Aorta (tissue), 5 donors: ENCODE measurements around the gene CCDC124. TPM values are rescaled to one million over a fixed set of nuclear protein-coding genes. Genes with fewer than 3 reads are reported as not detected.
"Not testable (repeated sequence)": the region's sequence is repeated elsewhere in the genome, so short reads cannot be mapped to it uniquely, and the experiment has no call there.

Source experiments
- ATAC-seq: fragments of 200-7000 bp; cut with Tn5 transposase; one replicate; pipeline ENCODE4 v1.9.1; 2022; ENCODE audit warnings: moderate library complexity; ENCODE audit not compliant: low FRiP score
- DNase-seq, 2 donors: peaks; one replicate each; pipeline ENCODE4 v3.0.0-alpha.2; 2020
- H3K27ac ChIP-seq, 2 donors: one replicate each; pipeline ENCODE4 v1.5.1; 2013; ENCODE audit warnings: low read length in 2 of 2, mild to moderate bottlenecking in 2 of 2, moderate library complexity in 2 of 2, control low read depth in 1 of 2, inconsistent platforms in 1 of 2, low read depth in 1 of 2
- H3K27me3 ChIP-seq, 2 donors: one replicate each; pipeline ENCODE4 v1.6.1; 2013; ENCODE audit warnings: control low read depth in 1 of 2, low read length in 1 of 2, mild to moderate bottlenecking in 1 of 2, moderate library complexity in 1 of 2; ENCODE audit not compliant: insufficient read depth in 2 of 2, control insufficient read depth in 1 of 2
- H3K36me3 ChIP-seq, 2 donors: one replicate each; pipeline ENCODE4 v1.6.1; 2013; ENCODE audit warnings: control low read depth in 1 of 2, low read length in 1 of 2, mild to moderate bottlenecking in 1 of 2; ENCODE audit not compliant: insufficient read depth in 2 of 2, control insufficient read depth in 1 of 2
- H3K4me1 ChIP-seq, 2 donors: one replicate each; pipeline ENCODE4 v1.6.1; 2013; ENCODE audit warnings: low read length in 2 of 2, control low read depth in 1 of 2, mild to moderate bottlenecking in 1 of 2, moderate library complexity in 1 of 2; ENCODE audit not compliant: insufficient read depth in 2 of 2, control insufficient read depth in 1 of 2
- H3K4me3 ChIP-seq, 2 donors: one replicate each; pipeline ENCODE4 v1.5.1; 2013; ENCODE audit warnings: low read length in 2 of 2, control low read depth in 1 of 2, mild to moderate bottlenecking in 1 of 2
- H3K9me3 ChIP-seq: one replicate; pipeline ENCODE4 v1.6.1; 2013; ENCODE audit warnings: mild to moderate bottlenecking, low read length; ENCODE audit not compliant: control insufficient read depth
- WGBS, 2 donors: extraction: QIAGEN DNeasy Blood & Tissue Kit; methylation state at CpG; one replicate each; pipeline ENCODE4 v1.1.7; 2013; 5-methylcytosine and 5-hydroxymethylcytosine counted together
- intact Hi-C, 2 donors: fragments of 100-400 bp; cut with DNase I; formaldehyde crosslinking; loops; one replicate each; pipeline versions ENCODE4 v1.14.2 to v1.15.0; 2022
- polyA plus RNA-seq, 2 donors: library from polyadenylated mRNA; stranded (reverse); fragments of 200-250 nt; gene quantifications; one replicate each; pipeline ENCODE4 v1.2.3, GENCODE V29; 2013
- total RNA-seq, 2 donors: library from RNA; stranded (reverse); fragmentation: NEBNext Ultra II Directional; extraction: Animal tissue kit (Norgen Biotek cat#: 25700); gene quantifications; one replicate each; pipeline ENCODE4 v1.2.1, GENCODE V29; 2021
- donor health status: healthy with polysubstance abuse.
- donor health status: Bipolar disorder and iron deficiency.
- donor health status: DM: no; HTN: no; CAD: no.
- donor health status: DM: no; HTN: no; CAD: no.
- donor health status: DM: yes; HTN: yes; CAD: no.

Gene CCDC124
- total and polyA plus RNA-seq, 4 donors, result 48.9 to 162 (median 90.7) TPM

DNA sequence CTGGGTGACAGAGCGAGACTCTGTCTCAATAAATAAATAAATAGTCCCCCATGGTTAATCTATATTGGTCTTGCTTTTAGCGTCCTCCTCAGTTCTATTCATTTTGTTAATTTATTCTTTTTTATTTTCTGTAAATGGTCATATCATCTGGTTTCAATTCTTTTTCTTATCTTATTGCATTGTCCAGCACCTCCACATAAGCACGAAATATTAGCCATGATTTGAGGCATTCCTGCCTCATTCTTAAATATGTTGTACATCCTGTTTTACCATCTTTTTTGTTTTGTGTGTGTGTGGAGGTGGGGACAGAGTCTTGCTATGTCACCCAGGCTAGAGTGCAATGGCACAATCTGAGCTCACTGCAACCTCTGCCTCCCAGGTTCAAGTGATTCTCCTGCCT, 24.6 kb upstream of the CCDC124 start:
- WGBS, 2 donors, result 88 to 90% methylated on average over 3 of the region's 3 CpGs
- intact Hi-C loops, result no loop called here
- no peak overlapping the region for H3K4me3 ChIP-seq

DNA sequence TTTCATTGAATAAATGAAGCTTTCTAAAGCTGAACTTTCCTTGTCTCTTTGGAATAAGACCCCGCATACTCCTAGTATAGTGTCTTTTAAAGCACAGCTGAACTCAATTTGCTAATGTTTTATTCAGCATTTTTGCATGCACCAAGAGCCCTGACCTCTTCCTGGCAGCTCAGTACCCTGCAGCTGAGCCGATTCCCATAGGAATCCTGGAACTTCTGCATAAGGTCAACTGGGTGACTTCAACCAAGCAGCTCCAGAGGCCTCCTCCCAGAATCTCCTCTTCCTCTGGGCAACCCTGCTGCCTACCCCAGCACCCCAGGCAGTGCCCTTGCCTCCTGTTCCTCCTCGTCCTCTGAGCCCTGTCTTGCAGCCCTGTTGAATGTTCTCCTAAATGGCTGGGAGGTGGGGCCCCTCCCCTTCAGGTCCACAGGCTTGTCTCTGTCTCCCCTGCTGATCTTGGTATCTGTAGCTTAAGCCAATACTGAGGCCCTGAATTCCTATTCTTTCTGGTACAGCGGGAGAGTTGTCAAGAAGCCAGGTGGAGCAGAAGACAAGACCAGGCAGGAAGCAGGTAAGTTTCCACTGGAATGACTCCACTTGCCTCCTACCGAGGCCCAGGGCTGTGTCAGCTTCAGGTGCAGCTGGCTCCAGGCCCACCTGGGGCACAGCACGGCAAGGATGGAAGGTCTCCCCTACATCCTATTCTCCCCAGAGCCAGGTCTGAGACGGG, 23.6 kb upstream of the CCDC124 start:
- Histone ChIP-seq H3K27me3 (no peaks in the 10 kb centered on the region), H3K4me1 (no peaks in the 10 kb centered on the region), H3K27ac (no peak overlapping the region), H3K9me3 (peaks cover 2% of the 10 kb centered on the region), H3K36me3 (no peaks in the 10 kb centered on the region), H3K4me3 (no peak overlapping the region)
- DNase-seq (no peak), ATAC-seq (no peak)
- 57 to 60% methylated on average over 7 of the region's 7 CpGs for WGBS, 2 donors
- intact Hi-C loops, result no loop called here

More for the DNA sequence above, 24.6 kb upstream of the CCDC124 start:
- no peaks in the 10 kb centered on the region for H3K4me1 ChIP-seq
- no peak overlapping the region for H3K27ac ChIP-seq
- H3K27me3 ChIP-seq, result no peaks in the 10 kb centered on the region
- ATAC-seq, result no peak
- no peak for DNase-seq
- H3K9me3 ChIP-seq, result peaks cover 2% of the 10 kb centered on the region
- no peaks in the 10 kb centered on the region for H3K36me3 ChIP-seq

DNA sequence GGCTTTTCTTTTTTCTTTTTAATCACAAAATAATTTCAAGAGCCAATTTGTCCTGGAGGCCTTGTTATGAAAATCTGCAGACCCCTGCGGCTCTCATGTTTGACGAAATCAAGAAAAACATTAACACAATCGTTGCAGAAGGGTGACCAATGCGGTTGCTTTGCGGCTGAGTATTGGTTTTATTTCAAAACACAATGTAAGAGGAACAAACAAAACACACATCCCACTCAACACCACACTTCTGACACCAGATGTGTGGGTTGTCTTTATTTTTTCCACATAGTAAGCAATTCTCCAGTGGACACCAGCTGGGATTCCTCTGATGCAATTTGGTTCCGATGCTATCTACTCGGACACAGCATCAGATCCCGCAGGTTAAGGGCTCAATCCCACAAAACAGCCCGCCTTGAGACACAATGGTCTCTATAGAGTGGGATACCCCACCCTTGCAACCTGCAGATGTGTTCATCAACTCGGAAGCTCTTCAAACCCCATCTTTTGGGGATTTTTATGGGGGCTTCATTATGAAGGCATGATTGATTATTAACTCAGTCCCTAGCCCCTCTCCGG, 21.9 kb upstream of the CCDC124 start:
- no peak for ATAC-seq
- intact Hi-C loops, result no loop called here

DNA sequence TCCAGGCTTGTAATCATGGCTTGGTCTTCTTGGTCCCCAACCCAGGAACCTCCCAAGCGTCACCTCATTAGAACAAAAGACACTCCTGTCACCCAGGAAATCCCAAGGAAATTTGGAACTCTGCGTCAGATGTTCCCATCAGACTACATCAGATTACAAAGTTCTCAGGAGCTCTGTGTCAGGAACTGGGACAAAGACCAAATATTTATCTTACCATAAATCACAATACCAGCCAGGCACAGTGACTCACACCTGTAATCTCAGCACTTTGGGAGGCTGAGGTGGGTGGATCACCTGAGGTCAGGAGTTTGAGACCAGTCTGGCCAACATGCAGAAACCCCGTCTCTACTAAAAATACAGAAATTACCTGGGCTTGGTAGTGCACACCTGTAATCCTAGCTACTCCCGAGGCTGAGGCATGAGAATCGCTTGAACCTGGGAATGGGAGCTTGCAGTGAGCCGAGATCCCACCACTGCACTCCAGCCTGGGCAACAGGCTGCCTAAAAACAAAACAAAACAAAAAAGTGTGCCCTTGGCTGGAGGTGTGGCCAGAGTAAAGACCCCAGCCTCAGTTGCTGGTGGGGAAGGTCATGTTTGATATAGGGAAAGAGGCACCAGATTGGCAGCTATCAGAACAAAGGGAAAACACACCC, 16.7 kb upstream of the CCDC124 start:
- no peak overlapping the region for H3K27ac ChIP-seq
- DNase-seq, result no peak
- no peak for ATAC-seq
- WGBS, 2 donors, result 71 to 76% methylated on average over 6 of the region's 6 CpGs
- no peaks in the 10 kb centered on the region for H3K27me3 ChIP-seq
- peaks cover 4% of the 10 kb centered on the region for H3K9me3 ChIP-seq
- H3K4me1 ChIP-seq, result no peaks in the 10 kb centered on the region
- intact Hi-C loops, result no loop called here
- no peak overlapping the region for H3K4me3 ChIP-seq
- H3K36me3 ChIP-seq, result no peaks in the 10 kb centered on the region

More for the DNA sequence above, 21.9 kb upstream of the CCDC124 start:
- Histone ChIP-seq H3K9me3 (peaks cover 2% of the 10 kb centered on the region), H3K4me3 (no peak overlapping the region), H3K36me3 (no peaks in the 10 kb centered on the region), H3K4me1 (no peaks in the 10 kb centered on the region), H3K27me3 (no peaks in the 10 kb centered on the region), H3K27ac (no peak overlapping the region)
- 76% methylated on average over 11 of the region's 11 CpGs for WGBS, 2 donors
- no peak for DNase-seq

DNA sequence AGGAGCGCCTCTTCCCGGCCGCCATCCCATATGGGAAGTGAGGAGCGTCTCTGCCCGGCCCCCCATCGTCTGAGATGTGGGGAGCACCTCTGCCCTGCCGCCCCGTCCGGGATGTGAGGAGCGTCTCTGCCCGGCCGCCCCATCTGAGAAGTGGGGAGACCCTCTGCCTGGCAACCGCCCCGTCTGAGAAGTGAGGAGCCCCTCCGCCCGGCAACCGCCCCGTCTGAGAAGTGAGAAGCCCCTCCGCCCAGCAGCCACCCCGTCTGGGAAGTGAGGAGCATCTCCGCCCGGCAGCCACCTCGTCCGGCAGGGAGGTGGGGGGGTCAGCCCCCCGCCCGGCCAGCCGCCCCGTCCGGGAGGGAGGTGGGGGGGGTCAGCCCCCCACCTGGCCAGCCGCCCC, 14.7 kb upstream of the CCDC124 start:
- H3K9me3 ChIP-seq, H3K27ac ChIP-seq, H3K4me1 ChIP-seq, ATAC-seq, H3K27me3 ChIP-seq, H3K36me3 ChIP-seq, H3K4me3 ChIP-seq, intact Hi-C loops, DNase-seq: not testable (repeated sequence)
- WGBS, 2 donors, result 87 to 93% methylated on average over 20 to 29 of the region's 30 CpGs

DNA sequence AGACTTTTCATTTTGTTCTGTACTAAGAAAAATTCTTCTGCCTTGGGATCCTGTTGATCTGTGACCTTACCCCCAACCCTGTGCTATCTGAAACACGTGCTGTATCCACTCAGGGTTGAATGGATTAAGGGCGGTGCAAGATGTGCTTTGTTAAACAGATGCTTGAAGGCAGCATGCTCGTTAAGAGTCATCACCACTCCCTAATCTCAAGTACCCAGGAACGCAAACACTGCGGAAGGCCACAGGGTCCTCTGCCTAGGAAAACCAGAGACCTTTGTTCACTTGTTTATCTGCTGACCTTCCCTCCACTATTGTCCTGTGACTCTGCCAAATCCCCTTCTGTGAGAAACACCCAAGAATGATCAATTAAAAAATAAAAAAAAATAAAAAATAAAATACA, 13.7 kb upstream of the CCDC124 start:
- H3K36me3 ChIP-seq, H3K27me3 ChIP-seq, DNase-seq, H3K27ac ChIP-seq, H3K9me3 ChIP-seq, intact Hi-C loops, H3K4me3 ChIP-seq, ATAC-seq, H3K4me1 ChIP-seq: not testable (repeated sequence)
- 70 to 75% methylated on average over 5 of the region's 5 CpGs for WGBS, 2 donors

DNA sequence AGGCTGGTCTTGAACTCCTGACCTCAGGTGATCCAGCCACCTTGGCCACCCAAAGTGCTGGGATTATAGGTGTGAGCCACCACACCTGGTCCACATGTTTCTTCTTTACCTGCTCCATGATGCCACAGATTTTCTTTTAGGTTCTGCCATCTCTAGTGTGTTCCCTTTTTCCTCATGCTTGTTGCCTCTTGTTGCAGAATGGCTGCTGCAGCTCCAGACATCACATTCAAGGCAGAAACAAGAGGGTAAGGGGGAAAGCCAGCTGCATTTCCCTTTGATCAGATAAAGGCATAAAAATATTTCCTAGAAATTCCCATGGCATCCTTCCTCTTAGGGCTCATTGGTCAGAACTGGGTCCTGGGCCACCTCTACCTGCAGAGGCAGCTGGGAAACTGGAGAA, 12.3 kb upstream of the CCDC124 start:
- intact Hi-C loops, result no loop called here

DNA sequence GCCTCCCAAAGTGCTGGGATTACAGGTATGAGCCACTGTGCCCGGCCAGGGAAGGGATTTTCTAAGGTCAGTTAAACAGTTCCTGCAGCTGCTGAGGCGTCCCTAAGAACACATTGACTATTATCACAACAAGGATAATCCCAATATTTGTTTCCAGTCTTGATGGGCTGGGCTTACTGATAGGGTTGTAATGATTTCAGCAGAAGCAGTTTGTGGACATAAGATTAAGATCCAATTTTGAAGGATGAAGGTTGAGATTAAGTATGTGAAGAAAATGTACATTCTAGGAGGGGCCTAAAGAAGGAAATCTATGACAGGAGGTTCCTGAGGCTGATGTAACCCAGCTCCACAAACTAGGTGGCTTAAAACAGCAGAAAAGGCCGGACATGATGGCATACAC, 10.7 kb upstream of the CCDC124 start:
- H3K4me3 ChIP-seq, result no peak overlapping the region
- intact Hi-C loops, result no loop called here
- no peaks in the 10 kb centered on the region for H3K36me3 ChIP-seq
- H3K9me3 ChIP-seq, result peaks cover 2% of the 10 kb centered on the region
- no peaks in the 10 kb centered on the region for H3K4me1 ChIP-seq
- H3K27ac ChIP-seq, result no peak overlapping the region
- no peak for ATAC-seq
- DNase-seq, result no peak
- no peaks in the 10 kb centered on the region for H3K27me3 ChIP-seq
- 59 to 65% methylated on average over 3 of the region's 3 CpGs for WGBS, 2 donors

More for the DNA sequence above, 12.3 kb upstream of the CCDC124 start:
- Histone ChIP-seq H3K36me3 (no peaks in the 10 kb centered on the region), H3K9me3 (peaks cover 2% of the 10 kb centered on the region), H3K4me3 (no peak overlapping the region), H3K27ac (no peak overlapping the region), H3K27me3 (no peaks in the 10 kb centered on the region), H3K4me1 (no peaks in the 10 kb centered on the region)
- DNase-seq (no peak), ATAC-seq (no peak)

DNA sequence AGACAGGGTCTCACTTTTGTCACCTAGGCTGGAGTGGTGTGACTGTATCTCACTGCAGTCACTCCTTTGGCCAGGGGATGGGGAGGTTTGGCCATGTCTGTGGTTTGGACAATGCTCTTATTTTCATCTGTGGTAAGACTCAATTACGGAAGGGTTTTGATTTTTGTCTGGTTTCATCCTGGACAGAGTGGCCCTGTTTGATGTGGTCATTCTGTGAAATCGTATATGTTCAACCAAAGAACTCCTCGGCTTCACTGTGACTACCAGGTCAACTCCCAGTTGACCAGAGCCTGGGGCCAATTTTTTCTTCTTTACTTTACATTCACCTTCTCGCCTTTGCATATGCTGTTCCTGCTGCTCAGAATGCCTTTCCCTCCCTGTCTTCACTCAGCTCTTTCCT, 6.8 kb upstream of the CCDC124 start:
- Histone ChIP-seq H3K27me3 (no peaks in the 10 kb centered on the region), H3K36me3 (no peaks in the 10 kb centered on the region), H3K4me3 (no peak overlapping the region), H3K4me1 (no peaks in the 10 kb centered on the region), H3K27ac (no peak overlapping the region), H3K9me3 (no peaks in the 10 kb centered on the region)
- WGBS, 2 donors, result 76% methylated on average over 4 of the region's 4 CpGs
- ATAC-seq, result no peak
- DNase-seq, result no peak
- intact Hi-C loops, result no loop called here
